ENCODE results near the gene FBXO7.

DNA sequence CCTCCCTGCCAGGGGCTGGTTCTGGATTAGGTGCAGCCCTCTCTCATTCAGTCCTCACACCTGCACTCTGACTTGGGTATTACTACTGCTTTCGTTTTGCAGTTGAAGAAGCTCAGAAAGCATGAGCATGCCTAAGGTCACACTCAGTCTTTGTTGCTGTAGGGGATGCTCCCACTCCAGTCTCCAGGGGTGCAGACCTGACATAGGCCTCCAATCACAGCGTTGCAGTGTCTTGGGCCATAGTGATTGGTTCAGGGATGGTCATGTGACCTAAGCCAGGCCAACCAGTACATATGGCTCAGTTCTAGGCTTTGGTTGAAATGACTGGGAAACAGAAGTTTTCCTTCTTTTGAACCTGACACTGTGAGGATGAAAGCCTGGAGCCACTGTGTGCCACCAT, 61.7 kb downstream of the FBXO7 start:
- TF ChIP-seq, protein P1, sequence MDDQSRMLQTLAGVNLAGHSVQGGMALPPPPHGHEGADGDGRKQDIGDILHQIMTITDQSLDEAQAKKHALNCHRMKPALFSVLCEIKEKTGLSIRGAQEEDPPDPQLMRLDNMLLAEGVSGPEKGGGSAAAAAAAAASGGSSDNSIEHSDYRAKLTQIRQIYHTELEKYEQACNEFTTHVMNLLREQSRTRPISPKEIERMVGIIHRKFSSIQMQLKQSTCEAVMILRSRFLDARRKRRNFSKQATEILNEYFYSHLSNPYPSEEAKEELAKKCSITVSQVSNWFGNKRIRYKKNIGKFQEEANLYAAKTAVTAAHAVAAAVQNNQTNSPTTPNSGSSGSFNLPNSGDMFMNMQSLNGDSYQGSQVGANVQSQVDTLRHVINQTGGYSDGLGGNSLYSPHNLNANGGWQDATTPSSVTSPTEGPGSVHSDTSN (CRISPR knock-in tag; IDR thresholded peaks at IDR 0.05) = no peak
- TF ChIP-seq ZNF530 (tag by site-specific recombination; IDR thresholded peaks at IDR 0.05; ENCODE audit: low read depth) = no peak
